Nephron progenitor cell (in vitro differentiated cells): ENCODE measurements around the gene TARP.

Experiments used
- DNase-seq: peaks from one replicate; pipeline ENCODE4 v3.0.0; 2021
- H3K27ac Mint-ChIP-seq: 2 replicates; pipeline ENCODE4 v1.8.0; 2021; ENCODE audit warnings: mild to moderate bottlenecking, moderate library complexity, mixed read lengths
- H3K27me3 Mint-ChIP-seq: 2 replicates; pipeline ENCODE4 v1.8.0; 2021; ENCODE audit warnings: mild to moderate bottlenecking, low read depth, mixed read lengths; ENCODE audit not compliant: poor library complexity
- H3K36me3 Mint-ChIP-seq: 2 replicates; pipeline ENCODE4 v1.8.0; 2021; ENCODE audit warnings: low read depth, mixed read lengths
- H3K4me1 Mint-ChIP-seq: 2 replicates; pipeline ENCODE4 v1.8.0; 2021; ENCODE audit warnings: mixed read lengths
- H3K4me3 Mint-ChIP-seq: 2 replicates; pipeline ENCODE4 v1.8.0; 2021; ENCODE audit warnings: mild to moderate bottlenecking, moderate library complexity, mixed read lengths
- H3K9me3 Mint-ChIP-seq: 2 replicates; pipeline ENCODE4 v1.8.0; 2021; ENCODE audit warnings: mild to moderate bottlenecking, moderate library complexity, mixed read lengths
- TF ChIP-seq, protein P1 (sequence below): fragments of 200-600 bp; sonication (generic); IDR thresholded peaks from 2 replicates; pipeline ENCODE4 v1.5.0; 2021; ENCODE audit warnings: antibody characterized with exemption

Gene TARP

GRCh38 chr7:38232502-38233366, 40.7 kb downstream of the TARP start:
- peak overlapping the region; percentile 90 for H3K27ac Mint-ChIP-seq
- H3K27me3 Mint-ChIP-seq: no peaks in the 10 kb centered on the region
- TF ChIP-seq, protein P1, sequence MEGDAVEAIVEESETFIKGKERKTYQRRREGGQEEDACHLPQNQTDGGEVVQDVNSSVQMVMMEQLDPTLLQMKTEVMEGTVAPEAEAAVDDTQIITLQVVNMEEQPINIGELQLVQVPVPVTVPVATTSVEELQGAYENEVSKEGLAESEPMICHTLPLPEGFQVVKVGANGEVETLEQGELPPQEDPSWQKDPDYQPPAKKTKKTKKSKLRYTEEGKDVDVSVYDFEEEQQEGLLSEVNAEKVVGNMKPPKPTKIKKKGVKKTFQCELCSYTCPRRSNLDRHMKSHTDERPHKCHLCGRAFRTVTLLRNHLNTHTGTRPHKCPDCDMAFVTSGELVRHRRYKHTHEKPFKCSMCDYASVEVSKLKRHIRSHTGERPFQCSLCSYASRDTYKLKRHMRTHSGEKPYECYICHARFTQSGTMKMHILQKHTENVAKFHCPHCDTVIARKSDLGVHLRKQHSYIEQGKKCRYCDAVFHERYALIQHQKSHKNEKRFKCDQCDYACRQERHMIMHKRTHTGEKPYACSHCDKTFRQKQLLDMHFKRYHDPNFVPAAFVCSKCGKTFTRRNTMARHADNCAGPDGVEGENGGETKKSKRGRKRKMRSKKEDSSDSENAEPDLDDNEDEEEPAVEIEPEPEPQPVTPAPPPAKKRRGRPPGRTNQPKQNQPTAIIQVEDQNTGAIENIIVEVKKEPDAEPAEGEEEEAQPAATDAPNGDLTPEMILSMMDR: no peak
- H3K4me1 Mint-ChIP-seq: peaks cover 43% of the 10 kb centered on the region
- peaks cover 47% of the 10 kb centered on the region for H3K36me3 Mint-ChIP-seq
- no peak overlapping the region for H3K4me3 Mint-ChIP-seq
- H3K9me3 Mint-ChIP-seq: no peaks in the 10 kb centered on the region
- no peak for DNase-seq

DNA sequence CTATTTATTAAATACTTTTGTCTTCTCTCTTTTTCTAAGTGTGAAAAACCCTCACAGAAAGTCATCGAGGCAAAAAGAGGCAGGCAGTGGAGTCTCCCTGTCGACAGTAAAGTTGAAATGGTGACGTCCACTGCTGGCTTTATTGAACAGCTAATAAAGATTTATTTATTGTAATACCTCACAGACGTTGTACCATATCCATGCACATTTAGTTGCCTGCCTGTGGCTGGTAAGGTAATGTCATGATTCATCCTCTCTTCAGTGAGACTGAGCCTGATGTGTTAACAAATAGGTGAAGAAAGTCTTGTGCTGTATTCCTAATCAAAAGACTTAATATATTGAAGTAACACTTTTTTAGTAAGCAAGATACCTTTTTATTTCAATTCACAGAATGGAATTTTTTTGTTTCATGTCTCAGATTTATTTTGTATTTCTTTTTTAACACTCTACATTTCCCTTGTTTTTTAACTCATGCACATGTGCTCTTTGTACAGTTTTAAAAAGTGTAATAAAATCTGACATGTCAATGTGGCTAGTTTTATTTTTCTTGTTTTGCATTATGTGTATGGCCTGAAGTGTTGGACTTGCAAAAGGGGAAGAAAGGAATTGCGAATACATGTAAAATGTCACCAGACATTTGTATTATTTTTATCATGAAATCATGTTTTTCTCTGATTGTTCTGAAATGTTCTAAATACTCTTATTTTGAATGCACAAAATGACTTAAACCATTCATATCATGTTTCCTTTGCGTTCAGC, 43.4 kb downstream of the TARP start:
- H3K27me3 Mint-ChIP-seq: no peaks in the 10 kb centered on the region
- TF ChIP-seq, protein P1: no peak
- no peaks in the 10 kb centered on the region for H3K9me3 Mint-ChIP-seq
- peaks cover 39% of the 10 kb centered on the region for H3K4me1 Mint-ChIP-seq
- DNase-seq: no peak
- H3K36me3 Mint-ChIP-seq: peaks cover 64% of the 10 kb centered on the region
- H3K27ac Mint-ChIP-seq: no peak overlapping the region
- no peak overlapping the region for H3K4me3 Mint-ChIP-seq

GRCh38 chr7:38229386-38229785, 44.0 kb downstream of the TARP start:
- no peak for DNase-seq
- Mint-ChIP-seq H3K4me3 (no peak overlapping the region), H3K27me3 (no peaks in the 10 kb centered on the region), H3K9me3 (no peaks in the 10 kb centered on the region), H3K4me1 (peaks cover 39% of the 10 kb centered on the region), H3K36me3 (peaks cover 71% of the 10 kb centered on the region), H3K27ac (peak overlapping the region; percentile 90)
- TF ChIP-seq, protein P1: no peak

GRCh38 chr7:38224392-38224791, 49.0 kb downstream of the TARP start:
- no peaks in the 10 kb centered on the region for H3K27me3 Mint-ChIP-seq
- H3K4me1 Mint-ChIP-seq: peaks cover 4% of the 10 kb centered on the region
- H3K4me3 Mint-ChIP-seq: no peak overlapping the region
- TF ChIP-seq, protein P1: no peak
- no peaks in the 10 kb centered on the region for H3K9me3 Mint-ChIP-seq
- H3K27ac Mint-ChIP-seq: no peak overlapping the region
- DNase-seq: no peak
- H3K36me3 Mint-ChIP-seq: peaks cover 78% of the 10 kb centered on the region

- Mint-ChIP-seq H3K9me3 (no peaks in the 10 kb centered on the region), H3K4me1 (no peaks in the 10 kb centered on the region), H3K27ac (no peak overlapping the region), H3K27me3 (no peaks in the 10 kb centered on the region), H3K36me3 (peaks cover 71% of the 10 kb centered on the region), H3K4me3 (no peak overlapping the region)
- TF ChIP-seq, protein P1: no peak
- DNase-seq: no peak
These were observed 50.1 kb downstream of the TARP start for GRCh38 chr7:38223306-38223705.
